ENCODE results near the gene SCNN1G. TPM values are rescaled to one million over a fixed set of nuclear protein-coding genes. Genes with fewer than 3 reads are reported as not detected.

SCNN1G gene
- total and polyA plus RNA-seq, 9 of the 15 experiments (the other 6 are each of a cell fraction or from before 2014, with no cell fraction given) = not detected

DNA sequence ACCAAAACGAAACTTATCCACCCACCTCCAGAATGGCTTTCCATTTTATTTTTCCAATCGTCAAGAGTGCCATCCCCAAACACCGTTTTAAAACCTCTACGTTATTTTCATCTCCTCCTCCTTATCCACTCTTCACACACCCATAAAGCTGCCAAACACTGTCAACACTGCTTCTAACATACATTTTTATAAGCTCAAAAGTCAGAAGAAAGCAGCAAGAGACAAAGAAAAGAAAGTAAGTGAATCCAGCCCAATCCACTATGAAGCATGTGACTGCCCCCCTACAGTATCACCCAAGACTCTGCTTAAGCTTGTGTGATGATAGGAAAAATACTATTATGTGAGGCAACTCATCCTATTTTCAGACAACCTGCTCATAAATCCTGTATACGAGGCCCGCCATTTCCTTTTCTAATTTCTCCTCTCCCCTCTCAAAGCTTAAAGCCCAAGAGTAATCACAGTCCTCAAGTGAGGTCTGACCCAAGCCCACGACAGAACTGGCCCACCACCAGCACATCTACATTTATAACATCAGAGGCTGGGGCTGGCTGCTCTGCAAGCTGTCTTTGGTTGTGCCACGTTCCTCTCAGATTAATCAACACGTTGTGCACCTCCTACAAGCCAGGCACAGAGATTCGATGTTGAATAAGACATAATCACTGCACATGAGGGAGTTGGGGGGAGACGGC, 49.6 kb upstream of the SCNN1G start:
- ATAC-seq = no peak
- Histone ChIP-seq H3K27me3 (ENCODE audit: control insufficient read depth in 2 of 2, insufficient read depth in 2 of 2, low read length in 2 of 2) (no peaks in the 10 kb centered on the region), H3K4me2 (ENCODE audit: insufficient read depth, low read length) (peak overlapping the region; percentile 3; the same call in 1 of the 2 replicates), H3K9ac (ENCODE audit: insufficient read depth in 1 of 2, low read depth in 2 of 2, low read length in 2 of 2) (no peak overlapping the region), H3K9me3 (replicated peaks; ENCODE audit: control insufficient read depth, insufficient read depth, low read depth, low read length) (no peaks in the 10 kb centered on the region), H3K27ac (ENCODE audit: extremely low read depth, low read depth, low read length) (no peak overlapping the region), H4K20me1 (replicated peaks; ENCODE audit: control insufficient read depth, insufficient read depth, low read length) (peaks cover 28% of the 10 kb centered on the region), H3K4me3 (no peak overlapping the region), H3K9me1 (ENCODE audit: control insufficient read depth, insufficient read depth, low read length) (no peaks in the 10 kb centered on the region), H3K36me3 (ENCODE audit: control insufficient read depth, insufficient read depth, low read length) (no peaks in the 10 kb centered on the region), H3K79me2 (ENCODE audit: control insufficient read depth, insufficient read depth, low read length) (peaks cover 18% of the 10 kb centered on the region; the same call in 2 of the 3 replicates), H3K4me1 (replicated peaks in 1 of 2; ENCODE audit: control insufficient read depth in 2 of 2, insufficient read depth in 2 of 2, low read length in 2 of 2) (peaks cover 0 to 17% of the 10 kb centered on the region in 2 experiments; a peak in 2 of 5 replicates), H2AFZ (ENCODE audit: low read depth, low read length) (no peak overlapping the region)
- POLR2A ChIA-PET = interaction anchor here (0.6 to 1.7 kb wide), 4 partner anchors 8 to 1440 kb away, joined by 3 to 6 read pairs (median 4); partner anchors contain the start of gene USP31
- no TSS peak for BruUV-seq (replicated peaks)
- in situ Hi-C loops (cut with MboI) = no loop called here
- no peak for DNase-seq (ENCODE audit: extremely low read depth in 1 of 4, low spot score in 3 of 4)
- FAIRE-seq = no peak
- 14% methylated on average over 11 of the region's 11 CpGs for WGBS (ENCODE audit: insufficient coverage, low coverage, missing lambda C conversion rate)
- intact Hi-C loops (cut with micrococcal nuclease) = no loop called here
- no peak for TF ChIP-seq ZKSCAN3 (CRISPR knock-in tag; IDR thresholded peaks at IDR 0.05)
- CTCF ChIA-PET (ENCODE audit: low intra/inter-chr PET ratio) = no interaction called here

DNA sequence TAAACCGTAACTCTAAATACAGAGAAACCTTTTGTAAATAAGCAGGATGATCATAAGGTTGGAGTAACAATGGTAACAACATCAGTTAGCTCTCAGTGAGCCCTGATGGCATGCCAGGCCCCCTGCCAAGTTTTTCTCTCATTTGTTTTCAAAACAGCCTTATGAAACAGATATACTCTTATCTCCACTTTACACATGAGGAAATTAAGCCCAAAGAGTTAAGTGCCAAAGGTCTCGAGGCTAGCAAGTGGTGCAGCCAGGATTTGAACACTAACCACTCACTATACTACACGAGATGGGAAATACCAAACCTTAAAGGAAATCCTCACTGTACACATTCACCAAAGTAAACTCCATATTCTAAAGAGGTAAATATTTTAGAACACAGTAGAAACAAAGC, 48.3 kb upstream of the SCNN1G start:
- H2AFZ ChIP-seq (ENCODE audit: low read depth, low read length) = no peak overlapping the region
- no peak overlapping the region for H3K4me3 ChIP-seq
- H4K20me1 ChIP-seq (replicated peaks; ENCODE audit: control insufficient read depth, insufficient read depth, low read length) = peaks cover 29% of the 10 kb centered on the region
- H3K27ac ChIP-seq (ENCODE audit: extremely low read depth, low read depth, low read length) = no peak overlapping the region
- in situ Hi-C loops (cut with MboI) (no loop called here), intact Hi-C loops (cut with micrococcal nuclease) (no loop called here)
- ATAC-seq = peak; percentile 52; the same call in 2 of the 3 replicates
- peaks cover 0 to 17% of the 10 kb centered on the region in 2 experiments; a peak in 2 of 5 replicates for H3K4me1 ChIP-seq (replicated peaks in 1 of 2; ENCODE audit: control insufficient read depth in 2 of 2, insufficient read depth in 2 of 2, low read length in 2 of 2)
- H3K36me3 ChIP-seq (ENCODE audit: control insufficient read depth, insufficient read depth, low read length) = no peaks in the 10 kb centered on the region
- H3K79me2 ChIP-seq (ENCODE audit: control insufficient read depth, insufficient read depth, low read length) = peaks cover 19% of the 10 kb centered on the region; the same call in 2 of the 3 replicates
- no peaks in the 10 kb centered on the region for H3K27me3 ChIP-seq (ENCODE audit: control insufficient read depth in 2 of 2, insufficient read depth in 2 of 2, low read length in 2 of 2)
- H3K4me2 ChIP-seq (ENCODE audit: insufficient read depth, low read length) = no peak overlapping the region; the same call in 1 of the 2 replicates
- H3K9me1 ChIP-seq (ENCODE audit: control insufficient read depth, insufficient read depth, low read length) = no peaks in the 10 kb centered on the region
- no TSS peak for BruUV-seq (replicated peaks)
- 10% methylated on average over 3 of the region's 3 CpGs for WGBS (ENCODE audit: insufficient coverage, low coverage, missing lambda C conversion rate)
- FAIRE-seq = peak; percentile 71
- no peaks in the 10 kb centered on the region for H3K9me3 ChIP-seq (replicated peaks; ENCODE audit: control insufficient read depth, insufficient read depth, low read depth, low read length)
- DNase-seq (ENCODE audit: extremely low read depth in 1 of 4, low spot score in 3 of 4) = peak in 2 of 4 experiments; percentile 20 to 55
- H3K9ac ChIP-seq (ENCODE audit: insufficient read depth in 1 of 2, low read depth in 2 of 2, low read length in 2 of 2) = no peak overlapping the region
- CTCF ChIA-PET (ENCODE audit: low intra/inter-chr PET ratio) = no interaction called here
- POLR2A ChIA-PET = interaction anchor here (0.7 to 1.7 kb wide), 4 partner anchors 8 to 1030 kb away, joined by 3 to 5 read pairs (median 4); partner anchors contain the start of gene USP31
- TF ChIP-seq HNRNPL (IDR thresholded peaks at IDR 0.05; ENCODE audit: low read depth, low read length) (no peak), ZNF197 (CRISPR knock-in tag; IDR thresholded peaks at IDR 0.05; ENCODE audit: low read depth) (no peak), ZFPM2 (CRISPR knock-in tag; IDR thresholded peaks at IDR 0.05) (no peak), NELFE (IDR thresholded peaks at IDR 0.05; ENCODE audit: insufficient read depth, insufficient read length) (no peak), ELF2 (CRISPR knock-in tag; IDR thresholded peaks at IDR 0.05) (no peak), TAL1 (IDR thresholded peaks at IDR 0.05) (peak; percentile 73), KLF10 (CRISPR knock-in tag; IDR thresholded peaks at IDR 0.05) (no peak), ARID1B (IDR thresholded peaks at IDR 0.05) (peak; percentile 79), BRF1 (IDR thresholded peaks at IDR 0.05; ENCODE audit: borderline replicate concordance, extremely low read depth, insufficient read length) (no peak)
